ENCODE data around the gene PFKL.

Gene PFKL

GRCh38 chr21:44299458-44300261 lies at the start of gene PFKL:
Gene PFKL (plus strand): TSS chr21:44300053. CDS start chr21:44300106, 53 bp downstream.
- Mint-ChIP-seq H3K4me3 (peak within 1 kb of the TSS; percentile 85), H3K4me1 (ENCODE audit: low read depth) (peaks cover 56% of the 10 kb centered on the region), H3K9me3 (no peaks in the 10 kb centered on the region), H3K36me3 (ENCODE audit: low read depth) (no peaks in the 10 kb centered on the region), H3K27me3 (no peaks in the 10 kb centered on the region), H3K27ac (peak within 1 kb of the TSS; percentile 97)

- Mint-ChIP-seq H3K27me3 (peaks cover 4% of the 10 kb centered on the region), H3K36me3 (ENCODE audit: low read depth) (no peaks in the 10 kb centered on the region), H3K27ac (no peak overlapping the region), H3K4me3 (no peak overlapping the region), H3K9me3 (no peaks in the 10 kb centered on the region), H3K4me1 (ENCODE audit: low read depth) (no peaks in the 10 kb centered on the region)
These were observed 45.8 kb upstream of the PFKL start for GRCh38 chr21:44253832-44254710.

DNA sequence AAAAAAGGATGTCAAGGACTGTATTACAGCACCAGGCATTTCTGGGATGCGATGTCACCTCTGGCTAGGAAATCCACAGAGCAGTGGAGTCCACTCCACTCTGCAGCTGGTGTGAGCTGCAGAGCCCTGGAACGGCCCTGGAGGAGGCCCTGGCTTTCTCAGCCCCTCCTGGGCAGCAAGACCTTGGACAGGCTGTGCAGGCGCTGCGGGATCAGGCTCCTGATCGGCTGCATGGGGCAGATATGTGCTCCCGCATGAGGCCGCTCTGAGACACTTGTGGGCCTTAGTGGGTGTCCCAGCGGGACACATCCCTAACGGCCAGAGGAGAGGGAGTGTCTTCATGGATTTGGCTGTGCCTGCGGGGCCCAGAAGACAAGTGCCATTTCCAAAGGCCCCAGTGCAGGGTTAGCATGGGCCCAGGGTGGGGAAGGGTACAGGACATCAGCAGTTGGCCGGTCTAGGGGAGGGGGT lies 44.3 kb upstream of the PFKL start:
- peaks cover 4% of the 10 kb centered on the region for H3K27me3 Mint-ChIP-seq
- H3K27ac Mint-ChIP-seq = no peak overlapping the region
- H3K9me3 Mint-ChIP-seq = no peaks in the 10 kb centered on the region
- no peaks in the 10 kb centered on the region for H3K4me1 Mint-ChIP-seq (ENCODE audit: low read depth)
- no peak overlapping the region for H3K4me3 Mint-ChIP-seq
- H3K36me3 Mint-ChIP-seq (ENCODE audit: low read depth) = no peaks in the 10 kb centered on the region

DNA sequence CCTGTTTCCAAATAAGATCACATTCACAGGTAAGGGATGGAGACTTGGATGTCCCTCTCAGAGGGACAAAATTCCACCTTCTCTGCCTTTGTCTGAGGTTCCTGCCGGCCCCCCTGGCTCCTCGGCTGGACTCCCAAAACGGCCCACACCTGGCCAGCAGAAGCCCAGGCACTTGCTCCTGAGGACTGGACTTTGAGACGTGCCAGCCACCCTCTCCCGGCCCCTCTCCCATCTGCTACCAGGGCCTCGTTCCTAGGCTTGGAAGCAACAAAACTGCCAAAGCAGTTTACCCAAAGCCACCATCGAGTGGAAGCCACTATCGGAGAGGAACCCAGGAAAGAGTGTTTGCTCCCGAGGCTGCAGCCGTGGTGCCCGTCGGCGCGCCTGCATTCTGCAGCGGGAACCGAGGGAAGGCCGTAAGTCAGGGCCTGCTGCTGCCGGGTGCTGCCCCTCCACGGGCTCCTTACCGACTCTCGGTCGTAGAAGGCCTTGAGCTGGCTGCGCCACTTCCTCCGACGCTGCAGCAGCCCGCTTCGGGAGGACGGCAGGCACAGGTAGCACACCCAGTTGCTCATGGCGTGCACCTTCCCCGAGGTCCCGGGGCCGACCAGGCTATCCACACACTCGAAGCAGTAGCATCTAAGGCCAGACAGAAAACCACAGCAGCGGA lies 41.7 kb upstream of the PFKL start:
- H3K36me3 Mint-ChIP-seq (ENCODE audit: low read depth) = no peaks in the 10 kb centered on the region
- H3K4me3 Mint-ChIP-seq = no peak overlapping the region
- H3K27me3 Mint-ChIP-seq = peaks cover 4% of the 10 kb centered on the region
- no peak overlapping the region for H3K27ac Mint-ChIP-seq
- H3K9me3 Mint-ChIP-seq = no peaks in the 10 kb centered on the region
- H3K4me1 Mint-ChIP-seq (ENCODE audit: low read depth) = no peaks in the 10 kb centered on the region

DNA sequence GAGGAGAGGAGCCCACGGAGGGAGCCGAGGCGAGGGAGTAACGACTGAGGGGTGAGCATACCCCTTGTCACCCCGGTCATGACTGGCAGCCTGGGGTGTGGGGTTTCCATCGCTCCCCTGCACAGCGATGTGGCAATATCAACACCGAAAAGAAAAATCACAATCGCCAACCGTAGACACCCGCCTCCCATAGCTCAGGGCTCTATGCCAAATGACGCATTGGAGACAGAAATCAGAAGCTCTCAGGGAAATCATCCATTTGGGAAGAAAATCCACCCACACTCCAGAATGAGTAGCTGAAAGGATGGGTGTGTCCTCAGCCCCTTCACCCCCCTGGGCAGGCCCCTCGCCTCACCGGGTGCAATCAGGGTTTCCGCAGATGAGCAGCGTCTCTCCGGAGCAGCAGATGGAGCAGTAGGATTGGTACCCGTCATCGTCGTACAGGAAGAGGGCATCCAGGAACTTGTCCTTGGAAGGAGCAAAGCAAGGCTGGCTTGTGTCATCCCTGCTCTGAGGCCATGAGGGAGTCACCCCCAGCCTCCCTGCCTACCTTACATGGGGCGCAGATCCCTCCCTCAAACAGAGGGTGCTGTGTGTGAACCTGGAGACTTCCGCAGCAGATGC lies 40.7 kb upstream of the PFKL start:
- no peak overlapping the region for H3K27ac Mint-ChIP-seq
- no peak overlapping the region for H3K4me3 Mint-ChIP-seq
- H3K27me3 Mint-ChIP-seq = peaks cover 4% of the 10 kb centered on the region

DNA sequence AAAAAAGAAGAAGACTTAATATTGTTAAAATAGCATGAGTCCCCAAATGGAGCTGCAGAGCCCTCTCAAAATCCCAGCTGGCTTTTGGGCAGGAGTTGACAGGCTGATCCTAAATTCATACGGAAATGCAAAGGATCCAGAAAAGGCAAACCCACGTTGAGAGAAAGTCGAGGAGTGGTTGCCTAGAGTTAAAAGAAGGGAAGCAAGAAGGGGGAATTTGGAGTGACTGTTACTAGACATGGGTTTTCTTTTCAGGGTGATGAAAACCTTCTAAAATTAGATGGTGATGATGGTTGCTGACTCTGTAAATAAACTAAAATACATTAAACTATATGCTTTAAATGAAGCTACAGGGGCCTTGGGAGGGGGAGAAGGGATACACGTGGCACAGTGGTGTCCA lies 39.8 kb upstream of the PFKL start:
- Mint-ChIP-seq H3K9me3 (no peaks in the 10 kb centered on the region), H3K27me3 (no peaks in the 10 kb centered on the region), H3K36me3 (ENCODE audit: low read depth) (no peaks in the 10 kb centered on the region), H3K27ac (no peak overlapping the region), H3K4me1 (ENCODE audit: low read depth) (no peaks in the 10 kb centered on the region), H3K4me3 (no peak overlapping the region)

More for the DNA sequence above, 40.7 kb upstream of the PFKL start:
- Mint-ChIP-seq H3K9me3 (no peaks in the 10 kb centered on the region), H3K4me1 (ENCODE audit: low read depth) (no peaks in the 10 kb centered on the region), H3K36me3 (ENCODE audit: low read depth) (no peaks in the 10 kb centered on the region)

GRCh38 chr21:44260791-44261631 lies 38.8 kb upstream of the PFKL start:
- no peaks in the 10 kb centered on the region for H3K27me3 Mint-ChIP-seq
- H3K9me3 Mint-ChIP-seq = no peaks in the 10 kb centered on the region
- H3K27ac Mint-ChIP-seq = no peak overlapping the region
- H3K4me3 Mint-ChIP-seq = no peak overlapping the region
- H3K36me3 Mint-ChIP-seq (ENCODE audit: low read depth) = no peaks in the 10 kb centered on the region
- H3K4me1 Mint-ChIP-seq (ENCODE audit: low read depth) = no peaks in the 10 kb centered on the region

- Mint-ChIP-seq H3K36me3 (ENCODE audit: low read depth) (no peaks in the 10 kb centered on the region), H3K9me3 (no peaks in the 10 kb centered on the region), H3K4me3 (no peak within 1 kb of the TSS), H3K4me1 (ENCODE audit: low read depth) (no peaks in the 10 kb centered on the region), H3K27me3 (no peaks in the 10 kb centered on the region), H3K27ac (no peak within 1 kb of the TSS)
These were observed 38.1 kb upstream of the PFKL start, which contains the start of gene DNMT3L for GRCh38 chr21:44261675-44262295. Gene DNMT3L (minus strand): TSS chr21:44261897. CDS start chr21:44261259, 638 bp downstream.

GRCh38 chr21:44262338-44263056 lies 37.4 kb upstream of the PFKL start:
- H3K9me3 Mint-ChIP-seq = no peaks in the 10 kb centered on the region
- H3K36me3 Mint-ChIP-seq (ENCODE audit: low read depth) = no peaks in the 10 kb centered on the region
- H3K4me1 Mint-ChIP-seq (ENCODE audit: low read depth) = no peaks in the 10 kb centered on the region
- H3K27me3 Mint-ChIP-seq = no peaks in the 10 kb centered on the region
- H3K4me3 Mint-ChIP-seq = no peak overlapping the region
- no peak overlapping the region for H3K27ac Mint-ChIP-seq

DNA sequence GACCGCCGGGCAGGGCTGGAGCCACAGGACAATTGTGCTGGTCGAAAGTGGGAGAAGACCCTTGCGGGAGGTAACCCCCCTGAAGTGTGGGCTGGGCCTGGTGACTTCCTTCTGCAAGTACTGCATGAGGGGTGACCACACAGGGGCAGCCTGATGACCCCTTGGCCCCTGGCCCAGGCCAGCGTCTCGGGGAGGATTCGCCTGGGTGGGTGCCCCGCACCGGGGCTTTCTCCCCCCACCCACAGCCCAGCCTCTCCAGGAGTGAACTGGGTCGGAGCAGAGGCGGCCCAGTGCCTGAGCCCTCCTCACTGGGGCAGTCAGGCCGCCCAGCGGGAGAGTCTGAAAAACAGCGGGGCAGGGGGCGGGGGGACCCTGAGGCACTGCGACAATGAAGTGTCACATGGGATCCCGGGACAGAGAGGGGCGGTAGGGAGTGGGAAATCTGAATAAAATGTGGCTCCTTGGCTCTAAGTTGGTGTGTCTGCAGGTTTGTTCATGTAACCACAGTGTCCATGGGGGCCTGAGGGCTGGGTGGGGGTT lies 36.6 kb upstream of the PFKL start:
- no peak overlapping the region for H3K27ac Mint-ChIP-seq
- H3K4me3 Mint-ChIP-seq = no peak overlapping the region

GRCh38 chr21:44263768-44264167 lies 36.1 kb upstream of the PFKL start:
- Mint-ChIP-seq H3K27me3 (no peaks in the 10 kb centered on the region), H3K4me3 (no peak overlapping the region), H3K9me3 (no peaks in the 10 kb centered on the region), H3K27ac (no peak overlapping the region), H3K4me1 (ENCODE audit: low read depth) (no peaks in the 10 kb centered on the region), H3K36me3 (ENCODE audit: low read depth) (no peaks in the 10 kb centered on the region)

More for the DNA sequence above, 36.6 kb upstream of the PFKL start:
- Mint-ChIP-seq H3K36me3 (ENCODE audit: low read depth) (no peaks in the 10 kb centered on the region), H3K27me3 (no peaks in the 10 kb centered on the region), H3K4me1 (ENCODE audit: low read depth) (no peaks in the 10 kb centered on the region), H3K9me3 (no peaks in the 10 kb centered on the region)

DNA sequence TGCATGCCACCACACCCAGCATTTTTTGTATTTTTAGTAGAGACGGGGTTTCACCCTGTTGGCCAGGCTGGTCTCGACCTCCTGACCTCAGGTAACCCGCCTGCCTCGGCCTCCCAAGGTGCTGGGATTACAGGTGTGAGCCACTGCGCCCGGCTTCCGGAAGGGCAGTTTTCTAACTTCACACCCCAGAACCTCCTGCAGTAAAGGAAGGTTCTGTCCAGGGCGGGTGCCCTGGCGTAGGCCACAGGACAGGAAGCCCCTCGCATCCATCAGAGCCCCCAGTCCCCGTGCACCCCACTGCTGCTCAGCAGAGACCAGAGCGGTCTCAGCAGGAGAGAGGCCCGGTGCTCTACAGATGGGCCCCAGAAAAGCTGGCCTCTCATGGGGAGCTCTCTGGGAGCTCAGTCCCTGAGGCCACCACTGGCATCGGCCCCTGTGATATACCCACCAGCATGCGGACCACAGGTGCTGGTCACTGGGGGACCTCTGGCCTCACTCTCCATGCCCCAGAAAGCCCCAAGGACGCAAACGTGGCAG lies 34.1 kb upstream of the PFKL start:
- Mint-ChIP-seq H3K27ac (no peak overlapping the region), H3K9me3 (no peaks in the 10 kb centered on the region), H3K4me1 (ENCODE audit: low read depth) (no peaks in the 10 kb centered on the region), H3K4me3 (no peak overlapping the region), H3K36me3 (ENCODE audit: low read depth) (no peaks in the 10 kb centered on the region), H3K27me3 (no peaks in the 10 kb centered on the region)
